Right ventricle myocardium superior (tissue), 1 donor: Measurements from ENCODE around the gene UBE2J1. TPM values are rescaled to one million over a fixed set of nuclear protein-coding genes. Genes with fewer than 3 reads are reported as not detected.

Source experiments
- ATAC-seq: fragments of 200-7000 bp; cut with Tn5 transposase; one replicate; pipeline ENCODE4 v1.9.1; 2020; ENCODE audit warnings: mild to moderate bottlenecking; ENCODE audit not compliant: poor library complexity
- DNase-seq: peaks from one replicate; pipeline ENCODE4 v3.0.0-alpha.2; 2020
- intact Hi-C: fragments of 100-400 bp; cut with DNase I; formaldehyde crosslinking; loops from one replicate; pipeline ENCODE4 v1.11.2; 2022
- total RNA-seq: library from RNA; stranded (reverse); fragmentation: NEBNext Ultra II Directional; extraction: Animal tissue kit (Norgen Biotek cat#: 25700); gene quantifications from one replicate; pipeline ENCODE4 v1.2.1, GENCODE V29; 2021
- donor health status: DM: no; HTN: yes; CAD: no; lungs with severe emphysema.

UBE2J1 gene
- total RNA-seq, 1 donor from 2014 or later, result 11.9 TPM

DNA sequence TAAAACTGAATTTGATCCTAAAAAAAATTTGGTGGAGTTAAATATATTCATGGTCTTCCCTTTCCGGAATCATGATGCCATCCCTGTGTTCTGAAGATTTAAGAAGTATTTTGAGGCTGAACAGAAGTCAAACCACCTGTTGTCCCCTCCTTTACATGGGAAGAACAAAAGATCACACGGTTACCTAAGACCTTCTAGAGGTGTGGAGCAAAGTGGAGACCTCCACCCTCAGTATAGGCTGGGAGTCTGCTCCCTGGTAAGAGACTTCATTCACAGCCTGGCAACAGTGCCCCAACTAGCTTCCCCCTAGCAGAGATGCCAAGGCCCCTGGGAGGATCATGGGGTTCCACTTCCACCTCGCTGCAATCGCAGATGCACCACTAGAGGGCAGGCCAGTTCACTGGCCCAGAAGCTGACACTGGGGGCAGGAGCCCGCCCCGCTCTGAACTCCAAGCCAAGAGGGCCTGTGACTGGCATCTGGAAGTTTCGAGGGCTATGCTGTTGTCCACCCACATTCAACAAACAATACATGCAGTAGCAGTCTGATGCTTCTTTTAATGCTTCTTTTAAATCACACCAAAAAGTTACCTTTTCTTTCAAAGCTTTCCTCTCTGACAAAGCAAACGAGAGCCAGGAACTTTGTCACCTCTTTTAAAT lies 19.5 kb upstream of the UBE2J1 start:
- peak; percentile 84 for DNase-seq
- ATAC-seq, result peak; percentile 89
- intact Hi-C loops, result loop anchor here (5.0 kb wide), 1 partner anchor 40 kb away; the partner anchor contains the start of gene RRAGD

DNA sequence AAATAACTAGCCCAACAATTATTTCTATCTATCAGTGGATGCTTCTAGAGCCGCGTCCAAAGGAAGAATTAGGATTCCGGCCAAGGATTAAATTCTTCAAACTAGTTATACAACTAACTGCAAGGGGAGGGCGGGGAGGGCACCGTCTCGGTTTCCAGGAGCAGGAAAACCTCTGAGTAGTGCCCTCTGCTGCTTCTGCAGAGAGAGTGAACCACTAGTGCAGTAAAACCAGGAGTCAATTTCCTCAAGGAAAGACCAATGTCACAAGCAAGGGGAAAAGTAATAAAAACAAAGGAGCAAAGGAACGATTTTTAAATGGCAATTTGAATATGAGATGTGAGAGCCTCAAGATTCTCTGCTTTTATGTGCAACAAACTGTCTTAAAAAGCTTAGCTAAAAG lies 16.5 kb upstream of the UBE2J1 start:
- ATAC-seq (peak; percentile 81), DNase-seq (peak; percentile 71)
- intact Hi-C loops, result loop anchor here (5.0 to 10.0 kb wide), 2 partner anchors 57 to 384 kb away; no protein-coding TSS in a partner anchor

DNA sequence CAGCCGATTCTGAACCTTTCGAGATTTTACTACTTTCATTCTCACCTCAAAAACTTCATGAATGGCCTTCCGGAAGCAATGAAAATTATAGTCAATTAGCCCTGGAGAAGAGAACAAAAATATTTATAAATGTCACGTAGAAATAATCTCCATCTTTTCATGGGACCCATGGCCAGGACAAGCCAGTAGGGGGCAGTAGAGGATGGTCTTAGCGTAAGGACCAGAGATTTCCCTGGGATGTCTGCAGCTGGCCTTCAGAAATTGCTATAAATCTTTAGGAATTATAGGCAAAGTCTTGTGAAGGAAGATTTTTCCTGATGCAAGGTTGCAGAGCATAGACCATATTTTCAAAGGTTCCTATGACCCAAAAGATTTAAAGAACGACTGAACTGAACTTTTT lies 15.6 kb upstream of the UBE2J1 start:
- peak; percentile 66 for DNase-seq
- intact Hi-C loops, result loop anchor here (5.0 to 10.0 kb wide), 2 partner anchors 56 to 383 kb away; no protein-coding TSS in a partner anchor

GRCh38 chr6:89364586-89364985 lies 12.1 kb upstream of the UBE2J1 start:
- DNase-seq (no peak), ATAC-seq (no peak)
- intact Hi-C loops, result loop anchor here (10.0 kb wide), 1 partner anchor 380 kb away; no protein-coding TSS in a partner anchor

More for the DNA sequence above, 15.6 kb upstream of the UBE2J1 start:
- ATAC-seq, result peak; percentile 66

GRCh38 chr6:89361171-89361570 lies 8.6 kb upstream of the UBE2J1 start:
- ATAC-seq, result no peak
- intact Hi-C loops, result loop anchor here (10.0 kb wide), 1 partner anchor 376 kb away; no protein-coding TSS in a partner anchor
- no peak for DNase-seq

DNA sequence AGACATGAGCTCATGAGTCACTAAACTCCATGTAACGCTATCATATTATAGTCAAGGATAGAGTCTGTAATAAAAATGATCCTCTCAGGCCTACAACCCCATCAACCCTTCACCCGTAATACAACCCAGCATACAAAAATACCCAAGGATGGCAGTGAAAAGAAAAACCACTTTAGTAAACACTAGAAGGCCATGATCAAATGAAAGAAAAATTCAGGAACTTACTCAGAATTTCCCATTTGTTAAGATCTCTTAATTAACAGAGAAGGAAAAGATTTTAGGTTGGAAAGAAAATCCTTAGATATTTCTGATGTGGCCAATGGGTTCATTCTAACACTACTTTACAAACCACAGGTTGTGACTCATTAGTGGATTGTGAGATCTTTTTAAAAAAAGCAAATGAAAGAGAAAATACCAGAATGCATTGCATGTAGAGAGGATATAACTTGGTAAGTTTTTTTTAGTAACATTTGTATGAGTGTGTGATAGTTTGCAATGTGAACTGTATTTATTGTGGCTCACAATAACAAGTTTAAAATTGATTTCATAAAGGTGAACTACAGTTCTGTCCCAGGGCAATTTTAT lies 8.0 kb upstream of the UBE2J1 start:
- intact Hi-C loops, result loop anchor here (10.0 kb wide), 1 partner anchor 376 kb away; no protein-coding TSS in a partner anchor
- no peak for ATAC-seq
- DNase-seq, result no peak

- DNase-seq (no peak), ATAC-seq (no peak)
- intact Hi-C loops, result no loop called here
Measured at GRCh38 chr6:89359561-89359960, 7.0 kb upstream of the UBE2J1 start.

DNA sequence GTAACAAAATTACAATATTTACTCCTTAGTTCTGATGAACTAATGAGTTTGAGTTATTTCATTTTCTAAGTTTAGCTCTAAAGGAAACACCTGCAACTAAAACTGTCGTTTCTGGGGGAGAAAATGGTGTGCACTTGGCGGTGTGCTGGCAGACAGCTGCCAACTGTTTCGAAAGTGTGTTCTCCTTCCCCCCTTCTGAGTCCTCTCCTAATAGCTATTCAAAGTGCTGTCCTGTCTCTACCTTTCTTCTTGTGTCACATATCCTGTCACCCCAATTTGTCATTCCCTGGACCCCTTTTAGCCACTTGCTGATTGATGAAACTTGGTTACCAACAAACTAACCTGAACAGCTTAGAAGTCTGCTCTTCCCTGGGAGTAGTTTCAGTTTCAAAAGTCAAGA lies 4.9 kb upstream of the UBE2J1 start:
- no peak for DNase-seq

GRCh38 chr6:89356642-89357170 lies 4.2 kb upstream of the UBE2J1 start:
- intact Hi-C loops, result no loop called here
- ATAC-seq (no peak), DNase-seq (no peak)

More for the DNA sequence above, 4.9 kb upstream of the UBE2J1 start:
- intact Hi-C loops, result no loop called here
- ATAC-seq, result no peak

- DNase-seq (no peak), ATAC-seq (no peak)
- intact Hi-C loops, result no loop called here
Measured at GRCh38 chr6:89355511-89356194, 3.1 kb upstream of the UBE2J1 start.

DNA sequence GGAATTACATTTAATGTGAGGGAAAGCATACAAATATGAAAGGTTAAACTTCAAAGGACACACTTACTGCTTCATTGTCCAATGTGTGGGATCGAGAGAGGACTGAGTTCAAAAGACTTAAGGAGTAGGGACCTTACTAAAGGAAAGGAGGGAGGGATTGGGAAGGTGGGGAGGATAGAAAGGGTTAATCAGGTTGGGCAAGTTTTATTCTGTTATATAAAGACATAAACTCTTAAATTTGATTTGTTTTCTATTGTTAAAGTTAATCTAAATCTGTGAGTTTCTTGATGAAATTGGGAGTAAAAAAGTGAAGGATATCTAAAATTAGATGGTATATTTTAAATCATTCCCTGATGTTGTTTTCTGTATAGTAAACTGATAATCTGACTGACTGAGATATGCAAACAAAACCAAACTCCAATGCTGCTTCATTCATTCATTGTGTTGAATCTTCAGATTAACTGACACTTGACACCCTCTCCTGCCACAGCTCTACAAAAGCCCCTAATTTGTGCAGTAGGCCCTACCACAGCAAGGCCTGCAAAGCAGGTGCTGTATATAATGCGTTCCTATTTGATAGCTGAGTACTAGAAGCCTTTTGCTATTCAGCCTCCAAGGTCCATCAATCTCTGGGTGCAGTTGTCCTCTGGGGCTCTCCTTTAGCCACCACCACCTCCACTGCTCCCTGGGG lies 1.3 kb upstream of the UBE2J1 start:
- intact Hi-C loops, result no loop called here
- no peak for ATAC-seq
- no peak for DNase-seq

- no peak for DNase-seq
- ATAC-seq, result peak; percentile 2
- intact Hi-C loops, result no loop called here
Measured at GRCh38 chr6:89353118-89353556, 615 bp upstream of the UBE2J1 start.

- intact Hi-C loops, result no loop called here
- DNase-seq, result no peak
- no peak for ATAC-seq
Measured at GRCh38 chr6:89351671-89352277, 748 bp downstream of the UBE2J1 start.

DNA sequence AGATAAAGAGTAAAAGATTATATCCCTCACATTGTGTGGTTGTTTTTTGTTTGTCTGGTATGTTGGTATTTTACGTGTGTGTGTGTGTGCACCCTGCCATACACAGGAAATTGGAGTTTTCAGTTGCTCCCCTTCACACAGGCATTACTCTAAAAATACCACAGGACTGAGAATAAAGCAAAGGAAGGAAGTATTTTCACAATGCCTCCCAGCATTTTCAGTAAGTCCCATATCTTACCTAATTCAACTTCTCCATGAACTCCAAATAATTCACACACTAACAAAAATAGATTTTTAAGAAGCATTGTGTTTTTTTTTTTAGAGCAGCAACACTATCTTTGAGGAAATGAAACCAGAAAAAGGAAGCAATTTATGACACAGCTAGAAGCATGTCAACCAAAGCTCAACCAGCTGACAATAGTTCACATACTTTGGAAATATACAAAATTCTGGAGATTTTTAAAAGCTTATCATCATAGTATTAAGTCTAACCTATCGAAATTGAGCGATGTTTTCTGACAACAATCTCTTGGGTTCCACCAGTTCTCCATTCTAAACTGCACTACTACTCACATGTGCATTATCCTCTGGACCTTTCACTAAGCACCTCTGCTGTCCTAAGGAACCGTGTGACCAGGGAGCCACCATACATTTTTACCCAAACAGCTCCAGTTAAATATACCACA lies 2.1 kb downstream of the UBE2J1 start:
- intact Hi-C loops, result no loop called here
- DNase-seq (no peak), ATAC-seq (no peak)

- no peak for DNase-seq
- ATAC-seq, result no peak
- intact Hi-C loops, result no loop called here
Measured at GRCh38 chr6:89348372-89348771, 4.2 kb downstream of the UBE2J1 start.

- ATAC-seq (no peak), DNase-seq (peak; percentile 47)
- intact Hi-C loops, result no loop called here
Measured at GRCh38 chr6:89347825-89348224, 4.7 kb downstream of the UBE2J1 start.

DNA sequence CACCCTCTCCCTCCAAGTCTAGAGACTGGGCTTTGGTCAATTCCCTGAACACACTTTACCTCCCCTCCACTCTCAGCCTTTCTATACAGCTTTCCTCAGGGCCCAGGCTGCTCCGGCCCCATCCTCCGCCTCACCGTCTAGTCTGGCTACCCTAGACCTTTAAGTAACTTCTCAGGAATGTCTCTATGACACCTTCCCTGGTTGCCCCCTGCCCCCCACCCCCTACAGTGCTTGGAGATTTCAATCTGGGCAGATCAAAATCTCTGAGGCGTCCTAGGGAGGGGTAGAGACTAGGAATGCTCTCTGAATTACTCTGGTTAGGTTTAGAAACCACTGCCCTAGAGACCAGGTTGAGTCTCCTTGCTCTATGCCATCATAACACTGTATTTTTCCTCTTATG lies 6.1 kb downstream of the UBE2J1 start:
- intact Hi-C loops, result no loop called here
- DNase-seq (no peak), ATAC-seq (no peak)

GRCh38 chr6:89339565-89339964 lies 13.0 kb downstream of the UBE2J1 start:
- no peak for DNase-seq
- intact Hi-C loops, result no loop called here
- no peak for ATAC-seq
